ENCODE measurements around the gene AGPS.

DNA sequence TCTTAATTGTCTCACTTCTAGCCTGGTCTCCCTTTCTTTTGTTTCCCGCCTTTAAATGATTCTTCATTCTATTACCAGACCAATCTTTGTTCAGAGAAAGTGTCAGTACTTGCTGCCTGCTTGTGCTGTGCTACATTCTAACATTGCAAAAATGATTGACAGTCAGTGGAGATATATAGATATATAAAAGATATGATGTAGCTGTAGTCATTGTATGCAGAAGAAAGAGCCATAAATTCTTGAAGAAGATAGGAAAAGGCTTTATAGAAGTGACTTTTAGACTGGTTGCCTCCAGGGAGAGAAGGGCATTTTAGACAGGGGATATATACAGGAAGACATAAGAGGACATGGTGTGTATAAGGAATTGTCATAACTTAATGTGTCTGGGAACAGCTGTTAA lies 13.6 kb downstream of the AGPS start:
- TF ChIP-seq EZH2 (IDR thresholded peaks at IDR 0.05; ENCODE audit: low read depth): no peak
- TF ChIP-seq, protein P1, sequence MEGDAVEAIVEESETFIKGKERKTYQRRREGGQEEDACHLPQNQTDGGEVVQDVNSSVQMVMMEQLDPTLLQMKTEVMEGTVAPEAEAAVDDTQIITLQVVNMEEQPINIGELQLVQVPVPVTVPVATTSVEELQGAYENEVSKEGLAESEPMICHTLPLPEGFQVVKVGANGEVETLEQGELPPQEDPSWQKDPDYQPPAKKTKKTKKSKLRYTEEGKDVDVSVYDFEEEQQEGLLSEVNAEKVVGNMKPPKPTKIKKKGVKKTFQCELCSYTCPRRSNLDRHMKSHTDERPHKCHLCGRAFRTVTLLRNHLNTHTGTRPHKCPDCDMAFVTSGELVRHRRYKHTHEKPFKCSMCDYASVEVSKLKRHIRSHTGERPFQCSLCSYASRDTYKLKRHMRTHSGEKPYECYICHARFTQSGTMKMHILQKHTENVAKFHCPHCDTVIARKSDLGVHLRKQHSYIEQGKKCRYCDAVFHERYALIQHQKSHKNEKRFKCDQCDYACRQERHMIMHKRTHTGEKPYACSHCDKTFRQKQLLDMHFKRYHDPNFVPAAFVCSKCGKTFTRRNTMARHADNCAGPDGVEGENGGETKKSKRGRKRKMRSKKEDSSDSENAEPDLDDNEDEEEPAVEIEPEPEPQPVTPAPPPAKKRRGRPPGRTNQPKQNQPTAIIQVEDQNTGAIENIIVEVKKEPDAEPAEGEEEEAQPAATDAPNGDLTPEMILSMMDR (conservative IDR thresholded peaks at IDR 0.05): no peak

Data from PC-9 (cell line).